CD4-positive, alpha-beta memory T cell (primary cell): Measurements from ENCODE around the gene SLC10A6. TPM values are rescaled to one million over a fixed set of nuclear protein-coding genes. Genes with fewer than 3 reads are reported as not detected.

ENCODE experiments used
- CTCF ChIA-PET: fragments of 350-600 bp; sonication (Branson Sonifier 250); formaldehyde crosslinking; loops from one replicate; lab custom pipeline; 2021; ENCODE audit warnings: inconsistent platforms; ENCODE audit not compliant: partially characterized antibody; lab: Charles Lee
- POLR2A ChIA-PET: fragments of 350-600 bp; sonication (Branson Sonifier 250); formaldehyde crosslinking; loops from one replicate; lab custom pipeline; 2021; ENCODE audit not compliant: partially characterized antibody; lab: Charles Lee
- DNase-seq, 5 donors: peaks; one replicate each; pipeline versions ENCODE4 v3.0.0 to v3.0.0-alpha.2; 2020 to 2022; ENCODE audit warnings: mixed read lengths in 1 of 5
- H3K27ac ChIP-seq: one replicate; pipeline ENCODE4 v1.7.0; 2013; ENCODE audit warnings: low read depth, low read length
- H3K27me3 ChIP-seq: 2 replicates; pipeline ENCODE4 v1.7.0; 2013; ENCODE audit warnings: mild to moderate bottlenecking, low read length, moderate library complexity; ENCODE audit not compliant: insufficient read depth
- H3K36me3 ChIP-seq: 2 replicates; pipeline ENCODE4 v1.7.0; 2013; ENCODE audit warnings: mild to moderate bottlenecking, low read length, moderate library complexity; ENCODE audit not compliant: insufficient read depth
- H3K4me1 ChIP-seq: 2 replicates; pipeline ENCODE4 v1.7.0; 2013; ENCODE audit warnings: mild to moderate bottlenecking, low read length, moderate library complexity; ENCODE audit not compliant: insufficient read depth
- H3K4me3 ChIP-seq, 2 donors: one replicate each; pipeline ENCODE4 v1.7.0; 2013; ENCODE audit warnings: low read length in 2 of 2, mild to moderate bottlenecking in 1 of 2
- H3K9me3 ChIP-seq, 2 donors: one replicate each; pipeline ENCODE4 v1.7.0; 2013; ENCODE audit warnings: low read length in 2 of 2, control low read depth in 1 of 2; ENCODE audit not compliant: control insufficient read depth in 1 of 2
- H3K27ac Mint-ChIP-seq, 7 donors: one replicate each; pipeline ENCODE4 v1.8.0; 2020 to 2021; ENCODE audit warnings: mixed read lengths in 7 of 7, mild to moderate bottlenecking in 6 of 7, inconsistent platforms in 3 of 7, moderate library complexity in 3 of 7
- H3K27me3 Mint-ChIP-seq, 2 donors: one replicate each; pipeline ENCODE4 v1.8.0; 2020 to 2021; ENCODE audit warnings: mixed read lengths in 2 of 2
- H3K36me3 Mint-ChIP-seq, 2 donors: one replicate each; pipeline ENCODE4 v1.8.0; 2020 to 2021; ENCODE audit warnings: mixed read lengths in 2 of 2, inconsistent platforms in 1 of 2, mild to moderate bottlenecking in 1 of 2
- H3K4me1 Mint-ChIP-seq, 4 donors: one replicate each; pipeline ENCODE4 v1.8.0; 2020 to 2021; ENCODE audit warnings: mixed read lengths in 4 of 4, mild to moderate bottlenecking in 1 of 4
- H3K4me3 Mint-ChIP-seq, 8 donors: one replicate each; pipeline ENCODE4 v1.8.0; 2020 to 2021; ENCODE audit warnings: mixed read lengths in 8 of 8, mild to moderate bottlenecking in 7 of 8, moderate library complexity in 6 of 8, inconsistent platforms in 3 of 8
- H3K9me3 Mint-ChIP-seq, 8 donors: one replicate each; pipeline ENCODE4 v1.8.0; 2020 to 2021; ENCODE audit warnings: mixed read lengths in 8 of 8, mild to moderate bottlenecking in 5 of 8, inconsistent platforms in 3 of 8, moderate library complexity in 1 of 8
- intact Hi-C: fragments of 100-400 bp; cut with micrococcal nuclease; formaldehyde crosslinking; loops from one replicate; pipeline ENCODE4 v1.15.1; 2023
- polyA plus RNA-seq, 2 donors: library from polyadenylated mRNA; unstranded; fragments of 300-500 nt; fragmentation: Illumina TruSeq; gene quantifications; one replicate each; pipeline ENCODE4 v1.2.3, GENCODE V29; 2021
- total RNA-seq, 2 experiments: library from RNA; stranded (reverse); gene quantifications; one replicate each; pipeline ENCODE4 v1.2.3, GENCODE V29; 2021

The SLC10A6 gene
- total and polyA plus RNA-seq, 4 experiments from 2014 or later = not detected

DNA sequence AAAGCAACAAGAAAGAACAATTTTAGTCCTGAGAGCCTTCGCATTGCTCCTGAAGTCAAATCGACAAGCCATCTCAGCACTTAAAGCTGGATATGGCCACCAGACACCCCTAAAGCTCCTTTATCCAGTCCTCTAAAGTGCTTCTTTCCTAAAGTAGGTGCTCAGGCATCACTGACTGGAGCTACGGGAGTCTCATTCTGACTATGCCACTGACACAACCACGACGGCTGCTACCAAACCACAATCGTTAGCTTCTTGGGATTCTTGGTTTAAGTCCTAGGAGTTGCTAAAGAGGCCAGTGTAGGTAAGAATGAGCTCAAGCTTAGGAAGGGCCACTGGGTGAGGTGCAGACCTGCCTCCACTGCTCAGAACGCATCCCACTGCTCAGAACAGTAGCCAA is 1.0 kb downstream of the SLC10A6 start:
- ChIA-PET POLR2A (no interaction called here), CTCF (no interaction called here)
- Histone ChIP-seq H3K27ac (no peak overlapping the region), H3K36me3 (no peaks in the 10 kb centered on the region), H3K27me3 (peaks cover 3% of the 10 kb centered on the region), H3K4me3 (no peak overlapping the region), H3K4me1 (no peaks in the 10 kb centered on the region), H3K9me3 (no peaks in the 10 kb centered on the region)
- H3K36me3 Mint-ChIP-seq = no peaks in the 10 kb centered on the region
- H3K27me3 Mint-ChIP-seq = peaks cover 1 to 8% of the 10 kb centered on the region in 2 donors
- peaks cover 0 to 1% (median 0%) of the 10 kb centered on the region in 4 donors for H3K4me1 Mint-ChIP-seq
- DNase-seq = no peak
- intact Hi-C loops = no loop called here
- H3K27ac Mint-ChIP-seq = no peak overlapping the region
- H3K9me3 Mint-ChIP-seq = peaks cover 0 to 2% (median 0%) of the 10 kb centered on the region in 8 donors
- no peak overlapping the region for H3K4me3 Mint-ChIP-seq

- peaks cover 3% of the 10 kb centered on the region for H3K27me3 ChIP-seq
- Mint-ChIP-seq H3K4me3 (no peak overlapping the region), H3K9me3 (peaks cover 0 to 2% (median 0%) of the 10 kb centered on the region in 8 donors), H3K27me3 (peaks cover 1 to 9% of the 10 kb centered on the region in 2 donors), H3K27ac (no peak overlapping the region), H3K4me1 (peaks cover 0 to 1% (median 0%) of the 10 kb centered on the region in 4 donors), H3K36me3 (no peaks in the 10 kb centered on the region)
- intact Hi-C loops = no loop called here
- no peak overlapping the region for H3K4me3 ChIP-seq
- POLR2A ChIA-PET = no interaction called here
- no peak overlapping the region for H3K27ac ChIP-seq
- no peaks in the 10 kb centered on the region for H3K36me3 ChIP-seq
- no peaks in the 10 kb centered on the region for H3K9me3 ChIP-seq
- CTCF ChIA-PET = no interaction called here
- no peaks in the 10 kb centered on the region for H3K4me1 ChIP-seq
- no peak for DNase-seq
These were observed 1.6 kb downstream of the SLC10A6 start for GRCh38 chr4:86847571-86847970.

GRCh38 chr4:86846921-86847320 is 2.3 kb downstream of the SLC10A6 start:
- Mint-ChIP-seq H3K36me3 (no peaks in the 10 kb centered on the region), H3K27ac (no peak overlapping the region), H3K9me3 (peaks cover 0 to 2% (median 0%) of the 10 kb centered on the region in 8 donors), H3K27me3 (peaks cover 1 to 9% of the 10 kb centered on the region in 2 donors), H3K4me1 (peaks cover 0 to 1% (median 0%) of the 10 kb centered on the region in 4 donors), H3K4me3 (no peak overlapping the region)
- Histone ChIP-seq H3K9me3 (no peaks in the 10 kb centered on the region), H3K27me3 (peaks cover 3% of the 10 kb centered on the region), H3K36me3 (no peaks in the 10 kb centered on the region), H3K4me3 (no peak overlapping the region), H3K4me1 (no peaks in the 10 kb centered on the region), H3K27ac (no peak overlapping the region)
- ChIA-PET CTCF (no interaction called here), POLR2A (no interaction called here)
- intact Hi-C loops = no loop called here
- no peak for DNase-seq

- intact Hi-C loops = no loop called here
- peaks cover 0 to 2% (median 0%) of the 10 kb centered on the region in 8 donors for H3K9me3 Mint-ChIP-seq
- no peaks in the 10 kb centered on the region for H3K36me3 ChIP-seq
- H3K27me3 Mint-ChIP-seq = peaks cover 6 to 8% of the 10 kb centered on the region in 2 donors
- peaks cover 0 to under 1% (median 0%) of the 10 kb centered on the region in 4 donors for H3K4me1 Mint-ChIP-seq
- no peak overlapping the region for H3K4me3 ChIP-seq
- ChIA-PET POLR2A (no interaction called here), CTCF (interaction anchor here (1.0 kb wide), 1 partner anchor 185 kb away, joined by 3 read pairs; no protein-coding TSS in a partner anchor)
- H3K4me3 Mint-ChIP-seq = no peak overlapping the region
- no peaks in the 10 kb centered on the region for H3K9me3 ChIP-seq
- H3K27ac Mint-ChIP-seq = no peak overlapping the region
- no peaks in the 10 kb centered on the region for H3K36me3 Mint-ChIP-seq
- no peak overlapping the region for H3K27ac ChIP-seq
- H3K27me3 ChIP-seq = peaks cover 3% of the 10 kb centered on the region
- DNase-seq = no peak
- H3K4me1 ChIP-seq = no peaks in the 10 kb centered on the region
These were observed 3.6 kb downstream of the SLC10A6 start for GRCh38 chr4:86845593-86845992.

- CTCF ChIA-PET = interaction anchor here (1.1 kb wide), 1 partner anchor 14 kb away, joined by 3 read pairs; no protein-coding TSS in a partner anchor
- POLR2A ChIA-PET = no interaction called here
These were observed 7.9 kb downstream of the SLC10A6 start for GRCh38 chr4:86841309-86841708.

GRCh38 chr4:86840858-86841257 is 8.3 kb downstream of the SLC10A6 start:
- intact Hi-C loops = no loop called here
- H3K27ac ChIP-seq = no peak overlapping the region
- ChIA-PET POLR2A (no interaction called here), CTCF (no interaction called here)
- no peak for DNase-seq
- Mint-ChIP-seq H3K27me3 (peaks cover 5% of the 10 kb centered on the region in 2 donors), H3K36me3 (no peaks in the 10 kb centered on the region), H3K27ac (no peak overlapping the region), H3K4me3 (no peak overlapping the region), H3K4me1 (no peaks in the 10 kb centered on the region), H3K9me3 (peaks cover 0 to 3% (median 0%) of the 10 kb centered on the region in 8 donors)
- H3K4me3 ChIP-seq = no peak overlapping the region
- H3K27me3 ChIP-seq = no peaks in the 10 kb centered on the region
- no peaks in the 10 kb centered on the region for H3K4me1 ChIP-seq
- no peaks in the 10 kb centered on the region for H3K9me3 ChIP-seq
- H3K36me3 ChIP-seq = no peaks in the 10 kb centered on the region

More at GRCh38 chr4:86841309-86841708, 7.9 kb downstream of the SLC10A6 start:
- no peaks in the 10 kb centered on the region for H3K36me3 ChIP-seq
- no peaks in the 10 kb centered on the region for H3K27me3 ChIP-seq
- Mint-ChIP-seq H3K36me3 (no peaks in the 10 kb centered on the region), H3K4me1 (no peaks in the 10 kb centered on the region), H3K27me3 (peaks cover 5% of the 10 kb centered on the region in 2 donors), H3K4me3 (no peak overlapping the region), H3K9me3 (peaks cover 0 to 3% (median 0%) of the 10 kb centered on the region in 8 donors), H3K27ac (no peak overlapping the region)
- no peak overlapping the region for H3K4me3 ChIP-seq
- DNase-seq = no peak
- H3K27ac ChIP-seq = no peak overlapping the region
- intact Hi-C loops = no loop called here
- no peaks in the 10 kb centered on the region for H3K4me1 ChIP-seq
- no peaks in the 10 kb centered on the region for H3K9me3 ChIP-seq

DNA sequence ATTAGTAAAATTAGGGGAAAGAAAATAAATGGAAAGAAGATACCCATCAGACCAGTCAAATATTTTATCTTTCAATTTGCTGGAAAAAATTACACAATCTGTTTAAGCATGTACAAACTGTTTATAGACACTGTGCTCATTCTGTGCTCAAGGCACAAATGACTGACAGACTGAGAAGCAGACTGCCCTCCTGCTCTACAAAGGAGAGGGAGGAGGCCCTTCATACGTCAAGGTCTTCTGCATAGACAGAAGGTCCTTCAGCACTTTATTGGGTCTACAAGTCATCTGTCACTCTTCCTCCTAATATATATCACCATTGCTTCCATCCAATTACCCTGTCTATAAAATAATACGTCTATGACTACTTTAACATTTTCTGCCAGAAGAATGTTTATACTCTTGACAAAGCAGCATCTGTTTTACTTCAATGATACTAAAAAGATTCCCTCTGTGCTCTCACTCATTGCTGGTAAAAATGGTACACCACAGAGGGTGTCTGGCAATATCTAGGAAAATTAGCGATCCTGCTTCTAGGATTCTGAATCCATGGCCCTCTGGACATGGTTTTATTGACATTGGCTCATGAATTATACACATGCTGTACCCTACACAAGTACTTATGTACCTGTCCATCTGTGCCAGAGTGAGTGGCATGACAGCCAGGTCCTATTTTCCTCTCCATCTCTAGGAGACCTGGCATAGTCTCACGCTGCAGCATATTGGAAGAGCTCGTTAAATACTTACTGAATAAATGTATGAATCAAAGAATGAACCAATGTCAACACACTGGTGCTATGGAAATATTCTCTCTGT is 11.3 kb downstream of the SLC10A6 start:
- Histone ChIP-seq H3K4me1 (no peaks in the 10 kb centered on the region), H3K9me3 (no peaks in the 10 kb centered on the region), H3K36me3 (no peaks in the 10 kb centered on the region), H3K4me3 (no peak overlapping the region), H3K27ac (no peak overlapping the region), H3K27me3 (no peaks in the 10 kb centered on the region)
- Mint-ChIP-seq H3K36me3 (no peaks in the 10 kb centered on the region), H3K27me3 (peaks cover 3 to 9% of the 10 kb centered on the region in 2 donors), H3K4me1 (peaks cover 0 to 2% (median under 1%) of the 10 kb centered on the region in 4 donors), H3K9me3 (peaks cover 0 to 3% (median 0%) of the 10 kb centered on the region in 8 donors), H3K4me3 (no peak overlapping the region), H3K27ac (no peak overlapping the region)
- ChIA-PET CTCF (interaction anchor here (0.7 kb wide), 1 partner anchor 443 kb away, joined by 3 read pairs; no protein-coding TSS in a partner anchor), POLR2A (no interaction called here)
- intact Hi-C loops = no loop called here
- no peak for DNase-seq
